GM19455 (cell line): Measurements from ENCODE around the gene TEX2.

ENCODE experiments used
- ATAC-seq: cut with Tn5 transposase; IDR thresholded peaks from one replicate; pipeline ENCODE4 v1.9.1; 2021; ENCODE audit not compliant: unreplicated experiment

Gene TEX2

GRCh38 chr17:64270885-64271284 is 7.8 kb upstream of the TEX2 start:
- ATAC-seq: no peak

DNA sequence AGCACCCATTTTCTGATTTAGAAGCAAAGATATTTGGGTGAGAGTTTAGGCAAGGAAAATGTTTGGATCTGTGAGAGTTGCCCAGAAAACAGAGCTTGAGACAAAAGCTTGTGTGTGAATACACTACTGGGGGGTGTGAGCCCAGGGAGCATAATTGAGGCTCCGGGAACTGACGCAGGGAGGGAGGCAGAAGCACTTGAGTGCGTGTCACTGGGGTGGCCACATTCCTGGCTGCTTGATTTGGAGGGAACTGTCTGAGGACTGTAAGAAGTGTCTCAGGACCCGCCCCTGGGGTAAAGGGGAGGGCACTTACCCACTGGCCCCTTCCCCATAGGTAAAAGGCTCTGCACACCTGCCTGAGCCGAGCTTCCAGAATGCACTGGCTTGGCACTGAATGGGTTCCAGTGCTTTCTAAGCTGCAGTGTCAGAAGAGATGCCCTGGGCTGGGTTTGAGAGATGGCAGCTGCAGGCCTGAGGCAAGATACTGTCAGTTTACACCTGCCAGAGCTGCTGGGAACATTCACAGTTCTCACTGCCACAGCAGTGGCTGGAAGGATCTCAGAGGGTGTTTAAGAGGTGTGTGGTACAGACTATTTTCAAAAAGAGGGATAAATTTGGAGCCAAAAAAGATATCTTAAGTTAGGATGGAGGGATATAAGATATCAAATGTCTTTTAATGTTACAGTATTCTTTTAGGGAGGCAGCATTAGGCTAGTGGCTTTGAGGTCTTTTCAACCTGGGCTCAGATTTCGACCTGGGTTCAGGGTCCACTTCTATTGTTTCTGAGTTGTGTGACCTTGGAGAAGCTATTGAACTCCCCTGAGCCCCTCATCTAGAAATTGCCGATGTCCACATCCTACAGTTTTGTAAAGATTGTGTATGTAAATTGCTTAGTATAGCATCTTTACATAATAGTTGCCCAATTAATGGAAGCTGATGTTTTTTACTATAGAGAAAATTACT is 6.9 kb upstream of the TEX2 start:
- no peak for ATAC-seq

GRCh38 chr17:64264891-64265290 is 1.8 kb upstream of the TEX2 start:
- no peak for ATAC-seq

DNA sequence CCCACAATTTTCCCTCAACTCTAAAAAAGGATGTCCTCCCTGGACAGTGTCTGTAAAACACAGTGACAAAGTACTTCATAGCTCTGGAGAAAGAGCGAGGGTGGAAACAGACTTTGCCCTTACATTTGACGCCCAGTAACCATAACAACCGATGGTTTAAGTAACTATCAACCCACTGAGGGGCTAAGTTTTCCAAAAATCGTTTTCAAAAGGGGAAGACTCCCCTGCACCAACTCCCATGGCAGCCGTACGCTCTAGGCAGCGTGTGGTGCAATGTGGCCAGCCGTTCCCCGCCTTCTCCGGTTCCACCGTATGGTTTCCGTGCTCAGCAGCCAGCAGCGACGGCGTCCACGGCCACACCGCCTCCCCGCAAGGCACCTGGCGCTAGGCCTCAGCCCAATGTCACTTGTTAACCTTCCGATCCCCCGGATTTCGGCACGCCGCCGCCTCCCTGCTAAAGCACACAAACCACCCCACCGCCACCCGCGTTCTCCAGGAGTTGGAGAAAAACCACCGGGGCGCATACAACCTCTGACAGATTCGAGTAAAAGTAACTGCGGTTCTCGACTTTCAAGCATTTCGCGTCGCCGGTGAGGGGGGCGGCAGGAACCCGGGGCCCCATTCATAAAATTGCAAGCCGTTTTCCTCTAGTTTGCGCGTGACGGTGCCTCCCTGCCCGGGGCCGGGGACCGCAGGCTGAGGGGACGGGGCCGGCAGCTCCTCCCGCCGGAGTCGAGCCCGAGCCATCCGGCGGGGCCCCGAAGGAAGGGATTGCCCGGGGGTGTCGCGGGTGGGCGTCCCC is 661 bp downstream of the TEX2 start:
- ATAC-seq: peak; percentile 45

DNA sequence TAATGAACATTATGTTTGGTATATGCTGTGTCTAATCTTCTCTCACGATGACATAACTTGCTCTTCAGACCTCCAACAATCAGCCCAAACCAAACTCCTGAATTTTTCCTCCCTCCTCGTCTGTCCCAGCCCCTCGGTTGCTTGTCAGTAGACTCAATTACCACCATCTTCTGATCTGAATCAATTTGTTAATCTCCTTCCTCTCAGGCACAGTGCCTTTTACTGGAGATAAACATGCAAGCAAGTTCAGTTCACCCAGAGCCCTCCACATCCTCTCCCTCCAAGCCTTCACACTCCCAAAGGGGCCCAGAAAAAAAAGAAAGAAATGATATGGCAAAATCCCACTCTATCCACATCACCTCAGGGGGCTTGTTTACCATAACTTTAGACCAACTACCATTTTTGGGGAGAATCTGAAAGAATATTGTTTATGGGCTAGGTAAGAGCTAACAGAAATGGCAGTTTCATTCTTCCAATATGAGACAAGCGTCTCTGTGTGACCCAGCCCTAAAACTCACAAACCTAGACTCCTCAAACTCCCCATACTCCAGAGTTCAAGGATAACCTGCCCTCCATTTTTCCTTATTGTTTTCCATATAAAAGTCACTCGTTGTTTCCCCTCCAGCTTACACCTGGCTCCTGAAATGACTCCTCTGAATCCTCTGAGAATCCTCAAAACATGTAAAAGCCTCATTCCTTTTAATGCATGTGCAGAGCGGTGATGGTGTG is 1.5 kb downstream of the TEX2 start:
- no peak for ATAC-seq

- no peak for ATAC-seq
Observed at GRCh38 chr17:64260886-64261285, 2.2 kb downstream of the TEX2 start.

GRCh38 chr17:64259922-64260321 is 3.1 kb downstream of the TEX2 start:
- ATAC-seq: no peak

GRCh38 chr17:64259426-64259825 is 3.6 kb downstream of the TEX2 start:
- no peak for ATAC-seq

DNA sequence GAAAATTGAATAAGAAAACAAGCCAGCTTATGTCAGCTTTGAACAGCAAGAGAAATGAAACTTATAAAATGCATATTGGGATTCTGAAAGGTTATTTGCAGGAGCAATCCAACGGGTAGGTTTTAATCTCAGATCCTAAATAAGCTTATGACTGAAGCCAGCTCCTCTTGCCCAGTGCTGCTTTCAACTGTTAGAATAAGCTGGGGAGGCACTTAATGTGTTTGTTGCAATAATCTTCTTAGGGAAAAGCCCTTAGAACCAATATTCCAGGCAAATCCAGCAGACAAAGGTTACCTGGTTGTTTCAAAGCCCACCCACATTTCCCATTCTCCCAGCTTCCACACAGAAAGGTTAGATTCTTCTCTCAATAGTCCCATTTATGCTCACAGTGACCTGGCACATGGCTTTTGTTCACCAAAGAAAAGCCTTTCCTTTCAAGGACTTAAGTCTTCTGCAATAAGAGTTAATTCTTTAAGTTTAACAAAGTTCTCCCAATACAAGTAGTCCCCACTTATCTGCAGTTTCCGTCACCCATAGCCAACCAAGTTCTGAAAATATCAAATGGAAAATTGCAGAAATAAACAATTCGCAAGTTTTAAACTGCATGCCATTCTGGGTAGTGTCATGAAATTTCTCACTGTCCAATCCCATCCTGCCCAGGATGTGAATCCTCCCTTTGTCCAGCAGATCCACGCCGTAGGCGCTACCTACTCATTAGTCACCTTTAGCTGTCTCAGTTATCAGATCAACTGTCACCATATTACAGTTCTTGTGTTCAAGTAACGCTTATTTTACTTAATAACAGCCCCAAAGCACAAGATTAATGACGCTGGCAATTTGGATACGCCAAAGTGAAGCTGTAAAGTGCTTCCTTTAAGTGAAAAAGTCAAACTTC is 5.9 kb downstream of the TEX2 start:
- ATAC-seq: no peak

- no peak for ATAC-seq
Observed at GRCh38 chr17:64255764-64256163, 7.3 kb downstream of the TEX2 start.

DNA sequence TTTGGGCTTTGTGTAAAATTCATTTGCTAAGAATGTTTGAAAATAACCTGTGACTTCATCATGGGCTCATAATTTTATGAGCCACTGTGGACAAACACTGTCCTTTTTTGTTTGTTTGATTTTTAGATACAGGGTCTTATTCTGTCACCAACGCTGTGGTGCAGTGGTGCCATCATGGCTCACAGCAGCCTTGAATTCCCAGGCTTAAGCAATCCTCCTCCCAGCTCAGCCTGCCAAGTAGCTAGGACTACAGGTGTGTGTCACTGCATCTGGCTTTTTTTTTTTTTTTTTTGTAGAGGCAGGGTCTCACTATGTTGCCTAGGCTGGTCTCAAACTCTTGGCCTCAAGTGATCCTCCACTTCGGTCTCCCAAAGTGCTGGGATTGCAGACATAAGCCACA is 8.3 kb downstream of the TEX2 start:
- ATAC-seq: no peak

DNA sequence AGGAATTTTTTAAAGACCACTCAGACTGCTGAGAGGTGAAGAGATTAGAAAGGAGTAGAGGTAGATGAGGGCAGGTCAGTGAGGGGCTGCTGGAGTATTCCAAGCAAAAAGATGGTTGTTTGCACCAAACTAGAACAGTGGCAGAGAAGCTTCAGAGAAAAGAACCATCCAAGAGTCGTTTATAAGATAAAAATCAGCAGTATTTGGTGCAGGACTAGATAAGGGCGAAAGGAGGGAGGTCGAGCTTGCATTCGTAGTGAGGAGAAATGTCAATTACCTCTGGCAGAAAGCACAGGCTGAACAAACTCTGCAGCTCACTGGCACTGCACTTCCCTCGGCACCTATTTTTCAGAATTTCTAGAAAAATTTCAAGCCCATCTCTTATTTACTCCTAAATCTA is 9.6 kb downstream of the TEX2 start:
- ATAC-seq: no peak

- no peak for ATAC-seq
Observed at GRCh38 chr17:64252831-64253230, 10.2 kb downstream of the TEX2 start.

DNA sequence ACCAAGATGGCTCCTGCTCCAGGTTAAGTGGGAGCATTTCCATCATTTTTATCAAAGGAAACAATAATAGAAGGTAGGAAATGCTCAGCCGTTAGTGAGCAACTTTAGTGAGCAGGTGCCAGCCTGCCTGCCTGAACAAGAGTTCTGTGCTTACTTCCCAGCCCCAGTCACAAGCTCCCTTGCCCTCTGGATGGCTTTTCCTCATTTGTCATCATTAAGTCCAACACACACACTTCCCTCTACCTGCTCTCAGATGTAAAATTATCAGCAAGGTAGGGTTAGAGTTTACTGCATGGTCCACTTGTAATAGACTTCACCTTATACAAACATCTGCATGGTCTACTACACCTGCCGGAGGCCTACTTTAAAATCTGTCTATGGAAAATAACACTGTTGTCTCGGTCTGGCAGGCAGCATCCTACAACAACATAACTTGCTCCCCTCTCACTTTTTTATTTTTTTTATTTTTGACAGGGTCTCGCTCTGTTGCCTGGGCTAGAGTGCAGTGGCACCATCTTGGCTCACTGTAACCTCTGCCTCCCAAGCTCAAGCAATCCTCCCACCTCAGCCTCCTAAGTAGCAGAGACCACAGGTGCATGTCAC is 12.7 kb downstream of the TEX2 start:
- no peak for ATAC-seq

GRCh38 chr17:64247836-64248235 is 15.2 kb downstream of the TEX2 start:
- ATAC-seq: no peak

DNA sequence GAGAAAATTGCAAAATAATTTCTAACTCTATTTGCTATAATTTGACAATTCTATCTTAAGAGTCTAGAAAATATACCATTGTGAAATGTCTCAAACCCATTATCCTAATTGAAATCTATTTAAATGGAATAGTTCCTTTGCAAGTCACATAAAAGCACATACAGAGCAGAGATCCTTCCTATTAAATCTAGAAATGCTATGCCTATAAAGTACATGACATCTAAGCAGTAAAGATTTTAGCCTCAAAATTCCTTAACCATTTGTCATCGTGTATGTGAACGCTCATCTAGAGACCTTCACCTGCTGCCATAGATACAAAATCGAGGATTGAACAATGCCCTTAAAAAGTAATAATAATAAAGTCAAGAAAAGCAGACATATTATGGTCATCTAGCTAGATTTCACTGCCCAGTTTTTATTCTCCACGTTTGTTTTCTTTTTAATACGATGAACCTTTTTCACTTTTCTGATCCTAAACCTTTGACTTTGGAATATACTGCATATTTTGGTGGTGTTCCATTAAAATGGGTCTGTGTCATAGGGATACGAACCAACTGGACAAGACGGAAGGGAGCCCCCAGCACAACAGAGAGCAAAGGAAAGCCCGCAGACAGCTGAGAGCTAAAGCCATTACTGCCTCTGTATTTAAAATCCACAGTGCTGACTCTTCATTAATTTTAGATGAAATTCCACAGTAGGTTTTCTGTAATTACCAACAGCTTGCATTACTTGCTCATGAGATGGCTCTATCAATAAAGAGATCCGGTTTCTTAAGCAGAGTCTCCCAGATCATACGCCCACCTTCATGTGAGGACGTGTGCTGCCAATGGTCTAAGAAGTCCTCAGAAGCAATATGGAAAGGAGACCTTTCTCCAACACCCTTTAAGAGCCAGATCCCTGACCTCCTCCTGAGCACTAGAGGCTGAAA is 17.6 kb downstream of the TEX2 start:
- no peak for ATAC-seq

DNA sequence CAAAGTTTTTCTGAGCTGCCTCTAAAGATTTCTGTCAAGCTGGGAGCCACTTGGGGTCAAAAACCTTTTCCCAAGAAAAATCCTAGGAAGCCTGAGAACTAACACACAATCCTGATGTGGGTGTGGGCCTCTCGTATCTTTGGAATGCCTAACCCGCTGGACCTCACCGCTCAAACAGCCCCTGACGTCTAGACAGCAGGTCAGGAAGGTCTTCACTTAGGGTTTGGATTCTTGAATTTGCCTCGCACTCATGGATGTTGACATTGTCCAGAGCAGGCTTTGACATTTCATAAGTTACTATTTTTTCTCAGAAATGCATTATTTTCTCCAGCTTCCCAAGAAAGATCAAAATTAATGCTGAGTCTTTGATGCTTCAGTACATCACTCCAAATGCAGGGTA is 18.9 kb downstream of the TEX2 start:
- no peak for ATAC-seq

GRCh38 chr17:64243340-64243739 is 19.7 kb downstream of the TEX2 start:
- ATAC-seq: no peak

DNA sequence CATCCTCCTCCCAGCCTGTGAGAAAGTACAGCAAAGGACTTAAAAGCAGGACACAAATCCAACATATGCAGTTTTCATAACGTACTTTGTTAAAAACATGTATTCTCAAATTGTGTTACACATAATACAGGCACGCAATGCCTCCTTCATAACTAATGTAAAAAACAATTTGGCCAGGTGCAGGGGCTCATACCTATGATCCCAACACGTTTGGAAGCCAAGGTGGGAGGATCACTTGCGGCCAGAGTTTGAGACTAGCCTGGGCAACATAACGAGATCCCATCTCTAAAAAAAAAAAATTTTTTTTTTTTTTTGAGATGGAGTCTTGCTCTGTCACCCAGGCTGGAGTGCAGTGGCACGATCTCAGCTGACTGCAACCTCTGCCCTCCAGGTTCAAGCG is 20.4 kb downstream of the TEX2 start:
- no peak for ATAC-seq
